Left lung (tissue), 10 donors: ENCODE data around the gene CEACAM21. TPM values are rescaled to one million over a fixed set of nuclear protein-coding genes. Genes with fewer than 3 reads are reported as not detected.
"Not testable (repeated sequence)": the region's sequence is repeated elsewhere in the genome, so short reads cannot be mapped to it uniquely, and the experiment has no call there.

ENCODE experiments used
- ATAC-seq: fragments of 200-7000 bp; cut with Tn5 transposase; one replicate; pipeline ENCODE4 v1.9.1; 2020; ENCODE audit warnings: moderate library complexity
- DNase-seq, 4 donors: peaks; one replicate each; pipeline ENCODE4 v3.0.0-alpha.2; 2013 to 2020
- H3K27ac ChIP-seq, 2 donors: fragments of 200-600 bp; sonication (generic) in 1 of 2; one replicate each; pipeline versions ENCODE4 v1.5.0 to v1.8.0; 2020 to 2021
- H3K27me3 ChIP-seq, 2 donors: fragments of 200-600 bp; sonication (generic) in 1 of 2; one replicate each; pipeline versions ENCODE4 v1.5.0 to v1.8.0; 2020 to 2021
- H3K36me3 ChIP-seq, 2 donors: fragments of 200-600 bp; sonication (generic) in 1 of 2; one replicate each; pipeline versions ENCODE4 v1.5.0 to v1.8.0; 2020 to 2021
- H3K4me1 ChIP-seq, 2 donors: fragments of 200-600 bp; one replicate each; pipeline ENCODE4 v1.8.0; 2021
- H3K4me3 ChIP-seq, 2 donors: fragments of 200-600 bp; sonication (generic) in 1 of 2; one replicate each; pipeline versions ENCODE4 v1.5.0 to v1.8.0; 2020 to 2021; ENCODE audit warnings: mild to moderate bottlenecking in 1 of 2
- H3K9me3 ChIP-seq, 2 donors: fragments of 200-600 bp; sonication (generic) in 1 of 2; one replicate each; pipeline versions ENCODE4 v1.5.0 to v1.8.0; 2020 to 2021
- intact Hi-C, 2 donors: fragments of 100-400 bp; cut with DNase I; formaldehyde crosslinking; loops; one replicate each; pipeline versions ENCODE4 v1.11.2 to v1.14.2; 2022
- polyA plus RNA-seq, 6 donors: library from polyadenylated mRNA; unstranded; fragments of 120-200 nt; gene quantifications; one replicate each; pipeline ENCODE4 v1.2.1, GENCODE V29; 2013; ENCODE audit not compliant: insufficient read length in 6 of 6
- total RNA-seq, 2 donors: library from RNA; stranded (reverse); fragmentation: NEBNext Ultra II Directional; extraction: Animal tissue kit (Norgen Biotek cat#: 25700); gene quantifications; one replicate each; pipeline ENCODE4 v1.2.1, GENCODE V29; 2021
- TF ChIP-seq, protein P1 (sequence below), 2 donors: fragments of 200-600 bp; sonication (generic) in 1 of 2; IDR thresholded peaks; one replicate each; pipeline versions ENCODE4 v1.5.0 to v1.8.0; 2021; ENCODE audit warnings: antibody characterized with exemption in 2 of 2
- donor health status: DM: no; HTN: yes; CAD: no.
- donor health status: DM: no; HTN: no; CAD: no.

Gene CEACAM21
- total and polyA plus RNA-seq, 8 donors = 3.9 to 8.9 (median 7.1) TPM

GRCh38 chr19:41578886-41579285 is 2.9 kb downstream of the CEACAM21 start:
- Histone ChIP-seq H3K4me3 (no peak overlapping the region), H3K36me3 (peaks cover 0 to 40% of the 10 kb centered on the region in 2 donors), H3K9me3 (peaks cover 0 to 26% of the 10 kb centered on the region in 2 donors), H3K4me1 (peaks cover 0 to 35% of the 10 kb centered on the region in 2 donors), H3K27me3 (no peaks in the 10 kb centered on the region), H3K27ac (no peak overlapping the region)
- ATAC-seq = no peak
- intact Hi-C loops = no loop called here
- DNase-seq = no peak
- TF ChIP-seq, protein P1, sequence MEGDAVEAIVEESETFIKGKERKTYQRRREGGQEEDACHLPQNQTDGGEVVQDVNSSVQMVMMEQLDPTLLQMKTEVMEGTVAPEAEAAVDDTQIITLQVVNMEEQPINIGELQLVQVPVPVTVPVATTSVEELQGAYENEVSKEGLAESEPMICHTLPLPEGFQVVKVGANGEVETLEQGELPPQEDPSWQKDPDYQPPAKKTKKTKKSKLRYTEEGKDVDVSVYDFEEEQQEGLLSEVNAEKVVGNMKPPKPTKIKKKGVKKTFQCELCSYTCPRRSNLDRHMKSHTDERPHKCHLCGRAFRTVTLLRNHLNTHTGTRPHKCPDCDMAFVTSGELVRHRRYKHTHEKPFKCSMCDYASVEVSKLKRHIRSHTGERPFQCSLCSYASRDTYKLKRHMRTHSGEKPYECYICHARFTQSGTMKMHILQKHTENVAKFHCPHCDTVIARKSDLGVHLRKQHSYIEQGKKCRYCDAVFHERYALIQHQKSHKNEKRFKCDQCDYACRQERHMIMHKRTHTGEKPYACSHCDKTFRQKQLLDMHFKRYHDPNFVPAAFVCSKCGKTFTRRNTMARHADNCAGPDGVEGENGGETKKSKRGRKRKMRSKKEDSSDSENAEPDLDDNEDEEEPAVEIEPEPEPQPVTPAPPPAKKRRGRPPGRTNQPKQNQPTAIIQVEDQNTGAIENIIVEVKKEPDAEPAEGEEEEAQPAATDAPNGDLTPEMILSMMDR (IDR thresholded peaks at IDR 0.05) = no peak

GRCh38 chr19:41581068-41581467 is 5.1 kb downstream of the CEACAM21 start:
- intact Hi-C loops, H3K27me3 ChIP-seq, H3K27ac ChIP-seq, DNase-seq, ATAC-seq, H3K4me3 ChIP-seq: not testable (repeated sequence)
- H3K9me3 ChIP-seq = peaks cover 0 to 26% of the 10 kb centered on the region in 2 donors
- H3K36me3 ChIP-seq = peaks cover 0 to 61% of the 10 kb centered on the region in 2 donors
- H3K4me1 ChIP-seq = peaks cover 0 to 27% of the 10 kb centered on the region in 2 donors

DNA sequence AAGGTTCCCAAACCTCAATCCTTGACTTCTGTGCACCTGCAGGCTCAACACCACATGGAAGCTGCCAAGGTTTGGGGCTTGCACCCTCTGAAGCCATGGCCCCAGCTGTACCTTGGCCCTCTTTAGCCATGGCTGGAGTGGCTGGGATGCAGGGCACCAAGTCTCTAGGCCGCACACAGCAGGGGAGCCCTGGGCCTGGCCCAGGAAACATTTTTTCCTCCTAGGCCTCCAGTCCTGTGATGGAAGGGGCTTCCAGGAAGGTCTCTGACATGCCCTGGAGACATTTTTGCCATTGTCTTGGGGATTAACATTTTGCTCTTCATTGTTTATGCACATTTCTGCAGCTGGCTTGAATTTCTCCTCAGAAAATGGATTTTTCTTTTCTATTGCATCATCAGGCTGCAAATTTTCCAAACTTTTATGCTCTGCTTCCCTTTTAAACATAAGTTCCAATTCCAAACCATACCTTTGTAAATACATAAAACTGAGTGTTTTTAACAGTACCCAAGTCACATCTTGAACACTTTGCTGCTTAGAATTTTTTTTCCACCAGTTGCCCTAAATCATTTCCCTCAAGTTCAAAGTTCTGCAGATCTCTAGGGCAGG is 6.7 kb downstream of the CEACAM21 start:
- H3K27ac ChIP-seq, H3K27me3 ChIP-seq, DNase-seq, ATAC-seq, intact Hi-C loops, H3K4me3 ChIP-seq: not testable (repeated sequence)
- H3K4me1 ChIP-seq = peaks cover 0 to 11% of the 10 kb centered on the region in 2 donors
- H3K36me3 ChIP-seq = peaks cover 0 to 76% of the 10 kb centered on the region in 2 donors
- H3K9me3 ChIP-seq = peaks cover 0 to 26% of the 10 kb centered on the region in 2 donors

DNA sequence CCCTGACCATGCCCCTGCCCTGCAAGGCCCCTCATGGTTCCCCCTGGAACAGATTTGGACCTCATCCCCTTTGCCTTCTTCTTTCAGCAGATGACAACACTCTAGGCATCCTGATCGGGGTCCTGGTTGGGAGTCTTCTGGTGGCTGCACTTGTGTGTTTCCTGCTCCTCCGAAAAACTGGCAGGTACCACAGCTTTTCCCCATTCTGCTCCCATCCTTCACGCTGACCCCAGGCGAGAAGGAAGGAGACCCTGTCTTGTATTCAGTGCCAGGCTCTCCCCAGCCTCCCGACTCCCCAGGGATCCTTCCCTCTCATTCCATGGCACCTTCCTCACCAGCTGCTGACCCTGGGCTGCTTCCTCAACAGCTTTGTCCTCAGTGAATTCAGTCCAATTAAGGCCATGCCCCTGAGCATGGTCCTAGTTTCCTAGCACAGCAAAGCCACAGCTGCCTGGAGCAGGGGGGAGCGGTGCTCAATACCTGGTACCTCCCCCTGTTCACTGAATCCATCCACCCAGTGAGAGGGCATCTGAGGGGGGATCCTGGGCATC is 8.4 kb downstream of the CEACAM21 start:
- no peak for DNase-seq

DNA sequence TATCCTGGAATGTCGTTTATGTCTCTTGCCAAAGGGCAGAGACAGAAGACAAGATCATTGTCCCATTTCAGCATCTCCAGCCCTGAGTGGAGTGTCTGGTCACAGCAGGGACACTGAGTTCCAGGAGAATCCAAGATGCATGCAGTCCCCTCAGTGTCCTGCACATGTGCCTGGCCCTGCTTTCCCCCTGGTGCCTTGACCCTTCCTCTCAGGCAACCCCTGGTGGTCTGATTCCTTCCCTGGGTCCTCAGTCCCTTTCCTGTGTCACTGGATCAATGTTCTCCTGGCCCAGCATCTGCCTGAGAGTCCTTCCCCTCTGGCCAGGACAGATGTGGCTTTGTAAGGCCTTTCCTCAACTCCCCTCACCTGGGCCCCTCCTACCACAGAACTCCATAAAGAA is 9.0 kb downstream of the CEACAM21 start:
- ATAC-seq = no peak
- no peak overlapping the region for H3K27ac ChIP-seq
- H3K36me3 ChIP-seq = peaks cover 0 to 71% of the 10 kb centered on the region in 2 donors
- H3K9me3 ChIP-seq = peaks cover 0 to 26% of the 10 kb centered on the region in 2 donors
- no peak for DNase-seq
- intact Hi-C loops = no loop called here
- no peaks in the 10 kb centered on the region for H3K4me1 ChIP-seq
- no peak overlapping the region for H3K4me3 ChIP-seq
- H3K27me3 ChIP-seq = peaks cover 0 to 10% of the 10 kb centered on the region in 2 donors
- TF ChIP-seq, protein P1 (IDR thresholded peaks at IDR 0.05) = no peak

More for the DNA sequence above, 8.4 kb downstream of the CEACAM21 start:
- intact Hi-C loops = no loop called here
- no peak for ATAC-seq
- no peak overlapping the region for H3K27ac ChIP-seq
- no peak overlapping the region for H3K4me3 ChIP-seq
- TF ChIP-seq, protein P1 (IDR thresholded peaks at IDR 0.05) = no peak
- H3K36me3 ChIP-seq = peaks cover 0 to 75% of the 10 kb centered on the region in 2 donors
- H3K27me3 ChIP-seq = peaks cover 0 to 4% of the 10 kb centered on the region in 2 donors
- H3K4me1 ChIP-seq = no peaks in the 10 kb centered on the region
- H3K9me3 ChIP-seq = peaks cover 0 to 26% of the 10 kb centered on the region in 2 donors

DNA sequence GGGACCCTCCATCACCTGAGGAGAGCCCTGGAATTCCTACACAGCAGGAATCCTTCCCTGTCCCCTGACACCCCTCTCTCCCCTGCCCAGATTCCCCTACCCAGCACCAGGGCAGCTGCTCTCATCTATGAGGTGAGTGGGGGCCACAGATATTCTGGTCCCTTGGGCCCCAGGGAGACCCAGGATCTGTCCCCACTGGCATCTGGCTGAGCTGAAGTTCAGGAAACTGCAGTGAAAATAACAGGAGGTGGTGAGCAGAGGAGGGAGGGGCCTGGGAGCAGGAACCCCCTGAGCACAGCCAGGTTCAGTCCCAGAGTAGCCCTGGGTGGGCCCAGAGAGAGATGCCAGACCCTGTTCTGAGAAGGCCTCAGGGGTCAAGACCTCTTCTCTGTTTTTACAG is 10.1 kb downstream of the CEACAM21 start:
- Histone ChIP-seq H3K27ac (no peak overlapping the region), H3K27me3 (peaks cover 0 to 15% of the 10 kb centered on the region in 2 donors), H3K9me3 (peaks cover 0 to 22% of the 10 kb centered on the region in 2 donors), H3K36me3 (peaks cover 0 to 59% of the 10 kb centered on the region in 2 donors), H3K4me3 (no peak overlapping the region), H3K4me1 (no peaks in the 10 kb centered on the region)
- ATAC-seq = no peak
- intact Hi-C loops = no loop called here
- TF ChIP-seq, protein P1 (IDR thresholded peaks at IDR 0.05) = no peak
- no peak for DNase-seq
